A549 (cell line): ENCODE results near the gene HSD17B2. TPM values are rescaled to one million over a fixed set of nuclear protein-coding genes. Genes with fewer than 3 reads are reported as not detected.

Experiments
- ATAC-seq, 2 experiments: fragments of 200-7000 bp in 1 of 2; fragments of >200 bp in 1 of 2; cut with Nextera tagmentation in 1 of 2; cut with Tn5 transposase in 1 of 2; 3 replicates each; pipeline versions ENCODE4 v1.8.0 to v1.9.1; 2018 to 2020; ENCODE audit warnings: mild to moderate bottlenecking in 1 of 2, moderate library complexity in 1 of 2
- CTCF ChIA-PET: fragments of 300-600 bp; sonication (Branson Sonifier 250); formaldehyde crosslinking; extraction: SDS; loops from one replicate; lab custom pipeline; 2021; ENCODE audit warnings: antibody characterized with exemption, inconsistent platforms; lab: Yijun Ruan, JAX
- POLR2A ChIA-PET: fragments of 350-600 bp; formaldehyde crosslinking; extraction: SDS; loops from one replicate; lab custom pipeline; 2021; ENCODE audit warnings: antibody characterized with exemption, inconsistent platforms; lab: Yijun Ruan, JAX
- DNase-seq, 2 experiments: peaks; one replicate each; pipeline versions ENCODE4 v3.0.0 to v3.0.0-alpha.2; 2011 to 2016; ENCODE audit warnings: low read depth in 1 of 2, low spot score in 1 of 2
- FAIRE-seq: peaks from 2 replicates; lab custom pipeline; 2011; peaks lifted over from hg19 to GRCh38; lab: Jason Lieb, UNC
- H3K27ac ChIP-seq, 2 experiments: fragments of >200 bp; sonication (Bioruptor Twin); formaldehyde crosslinking; 3 replicates each; pipeline ENCODE4 v1.5.1; 2016 to 2017
- H3K4me1 ChIP-seq: fragments of >200 bp; sonication (Bioruptor Twin); formaldehyde crosslinking; 3 replicates; pipeline ENCODE4 v1.6.1; 2016
- H3K4me2 ChIP-seq: fragments of >200 bp; sonication (Bioruptor Twin); formaldehyde crosslinking; 3 replicates; pipeline ENCODE4 v1.6.1; 2016
- H3K4me3 ChIP-seq: fragments of >200 bp; sonication (Bioruptor Twin); formaldehyde crosslinking; 3 replicates; pipeline ENCODE4 v1.5.1; 2016
- H3K9me3 ChIP-seq: fragments of >200 bp; sonication (Bioruptor Twin); formaldehyde crosslinking; 3 replicates; pipeline ENCODE4 v1.6.1; 2016
- ATOH8 ChIP-seq: fragments of 250-450 bp; sonication (Bioruptor Pico); IDR thresholded peaks from 2 replicates; pipeline ENCODE4 v1.5.0; 2020; ENCODE audit warnings: low read depth, mild to moderate bottlenecking, moderate library complexity
- CBX2 ChIP-seq: fragments of 200-600 bp; sonication (generic); IDR thresholded peaks from 2 replicates; pipeline ENCODE4 v1.6.1; 2016; ENCODE audit warnings: low read depth, mild to moderate bottlenecking, borderline replicate concordance
- CTCF ChIP-seq: fragments of >200 bp; sonication (Bioruptor Twin); formaldehyde crosslinking; IDR thresholded peaks from 3 replicates; pipeline ENCODE4 v1.5.1; 2016
- E2F6 ChIP-seq: IDR thresholded peaks from 2 replicates; pipeline ENCODE4 v1.6.1; 2012; ENCODE audit warnings: low read depth, borderline replicate concordance
- EP300 ChIP-seq, 2 experiments: fragments of >200 bp; sonication (Bioruptor Twin); formaldehyde crosslinking; IDR thresholded peaks; 2 replicates in 1 of 2; 3 replicates in 1 of 2; pipeline ENCODE4 v1.6.1; 2016 to 2017
- FOSB ChIP-seq: fragments of 250-450 bp; sonication (Bioruptor Pico); IDR thresholded peaks from 2 replicates; pipeline ENCODE4 v1.5.0; 2020; ENCODE audit warnings: mild to moderate bottlenecking, moderate library complexity
- HEYL ChIP-seq: fragments of 250-450 bp; sonication (Bioruptor Pico); IDR thresholded peaks from 2 replicates; pipeline ENCODE4 v1.8.0; 2021; ENCODE audit warnings: mild to moderate bottlenecking, moderate library complexity
- HOXB13 ChIP-seq: fragments of 250-450 bp; sonication (Bioruptor Pico); IDR thresholded peaks from 2 replicates; pipeline ENCODE4 v1.5.0; 2020; ENCODE audit warnings: low read depth, mild to moderate bottlenecking, moderate library complexity
- KDM1A ChIP-seq: fragments of 200-600 bp; sonication (generic); IDR thresholded peaks from 2 replicates; pipeline ENCODE4 v1.6.1; 2016; ENCODE audit warnings: low read depth, mild to moderate bottlenecking
- MYC ChIP-seq: IDR thresholded peaks from 2 replicates; pipeline ENCODE4 v1.6.1; 2012; ENCODE audit warnings: mild to moderate bottlenecking, inconsistent platforms, low read length, improper control_type of control experiment, borderline replicate concordance
- PHF8 ChIP-seq: fragments of 200-600 bp; sonication (generic); IDR thresholded peaks from 2 replicates; pipeline ENCODE4 v1.6.1; 2016; ENCODE audit warnings: low read depth, mild to moderate bottlenecking, antibody characterized with exemption, moderate library complexity, borderline replicate concordance
- RAD21 ChIP-seq, 2 experiments: fragments of >200 bp in 1 of 2; sonication (Bioruptor Twin) in 1 of 2; formaldehyde crosslinking in 1 of 2; IDR thresholded peaks in 1 of 2; conservative IDR thresholded peaks in 1 of 2; 2 replicates in 1 of 2; 3 replicates in 1 of 2; pipeline ENCODE4 v1.6.1; 2012 to 2018; ENCODE audit warnings: inconsistent platforms in 1 of 2
- REST ChIP-seq: fragments of 200-600 bp; sonication (generic); IDR thresholded peaks from 2 replicates; pipeline ENCODE4 v1.6.1; 2016; ENCODE audit warnings: antibody characterized with exemption, mild to moderate bottlenecking, moderate library complexity
- RNF2 ChIP-seq: fragments of 200-600 bp; sonication (generic); IDR thresholded peaks from 2 replicates; pipeline ENCODE4 v1.6.1; 2016; ENCODE audit warnings: low read depth, mild to moderate bottlenecking, antibody characterized with exemption, moderate library complexity, borderline replicate concordance
- SMC3 ChIP-seq: fragments of >200 bp; sonication (Bioruptor Twin); formaldehyde crosslinking; IDR thresholded peaks from 3 replicates; pipeline ENCODE4 v1.6.1; 2018; ENCODE audit warnings: inconsistent platforms
- TP53 ChIP-seq: fragments of 250-450 bp; sonication (Bioruptor Pico); IDR thresholded peaks from 2 replicates; pipeline ENCODE4 v1.5.0; 2021; ENCODE audit warnings: mild to moderate bottlenecking, moderate library complexity
- USF2 ChIP-seq: fragments of 450-650 bp; IDR thresholded peaks from 2 replicates; pipeline ENCODE4 v1.6.1; 2014; ENCODE audit warnings: antibody characterized with exemption
- ZC3H11A ChIP-seq: fragments of 450-650 bp; IDR thresholded peaks from 2 replicates; pipeline ENCODE4 v1.6.1; 2014; ENCODE audit warnings: antibody characterized with exemption, mild to moderate bottlenecking
- ZNF302 ChIP-seq: fragments of 250-450 bp; sonication (Bioruptor Pico); IDR thresholded peaks from 2 replicates; pipeline ENCODE4 v1.9.0; 2021; ENCODE audit warnings: inconsistent platforms, mild to moderate bottlenecking, moderate library complexity
- WGBS: methylation state at CpG from one replicate; pipeline ENCODE4 v1.1.6; 2017; ENCODE audit errors: missing lambda C conversion rate; 5-methylcytosine and 5-hydroxymethylcytosine counted together
- polyA plus RNA-seq, 4 experiments: library from polyadenylated mRNA; depleted of rRNA in 3 of 4; stranded (reverse); fragments of >200 nt; fragmentation: RNase III in 1 of 4; extraction: RNeasy Plus Mini Kit Qiagen cat#74134 plus additional on column Dnase treatment in 1 of 4; gene quantifications; 2 replicates in 3 of 4; 3 replicates in 1 of 4; pipeline ENCODE4 v1.2.3, GENCODE V29; 2011 to 2017

The HSD17B2 gene
- polyA plus RNA-seq, 2 of the 4 experiments (the other 2 are of a cell fraction): 0.03 TPM; not detected in 1

- FAIRE-seq (no peak), DNase-seq (no peak), ATAC-seq (no peak)
- ChIA-PET CTCF (no interaction called here), POLR2A (no interaction called here)
- WGBS: 44% methylated on average over 7 of the region's 7 CpGs
- H3K27ac ChIP-seq: no peak overlapping the region
- no peaks in the 10 kb centered on the region for H3K4me1 ChIP-seq
- TF ChIP-seq ATOH8 (no peak), EP300 (IDR thresholded peaks at IDR 0.05) (no peak), TP53 (no peak), PHF8 (no peak), ZC3H11A (no peak), KDM1A (no peak), E2F6 (no peak)
- no peaks in the 10 kb centered on the region for H3K9me3 ChIP-seq
- H3K4me2 ChIP-seq: no peak overlapping the region
- no peak overlapping the region for H3K4me3 ChIP-seq
Measured at GRCh38 chr16:82027629-82028064, 7.4 kb upstream of the HSD17B2 start.

- POLR2A ChIA-PET: no interaction called here
- DNase-seq (peak; percentile 50 to 64), FAIRE-seq (no peak)
- TF ChIP-seq USF2 (no peak), RAD21 (conservative IDR thresholded peaks at IDR 0.05 in 1 of 2, IDR thresholded peaks at IDR 0.05 in 1 of 2) (peak; percentile 56 to 62), MYC (no peak), CBX2 (no peak), CTCF (peak; percentile 42), KDM1A (no peak), ZNF302 (no peak), SMC3 (peak; percentile 39; the same call in 1 of the 3 replicates), HOXB13 (no peak), HEYL (CRISPR knock-in tag) (no peak), FOSB (no peak)
- TF ChIP-seq, all 56 proteins: peak for 3
- no peaks in the 10 kb centered on the region for H3K9me3 ChIP-seq
- 38% methylated on average over 13 of the region's 13 CpGs for whole genome bisulfite sequencing
- peak in 1 of 2 experiments; percentile 69; a peak in 3 of 6 replicates for ATAC-seq
- no peak overlapping the region for H3K4me3 ChIP-seq
- H3K4me2 ChIP-seq: no peak overlapping the region
- peaks cover 11% of the 10 kb centered on the region for H3K4me1 ChIP-seq
- H3K27ac ChIP-seq: no peak overlapping the region
- CTCF ChIA-PET: interaction anchor here (1.1 to 2.0 kb wide), 4 partner anchors 15 to 199 kb away, joined by 3 to 8 read pairs (median 5); no protein-coding TSS in a partner anchor
Measured at GRCh38 chr16:82031116-82032084, 3.7 kb upstream of the HSD17B2 start.

GRCh38 chr16:82033006-82033405 lies 2.0 kb upstream of the HSD17B2 start:
- DNase-seq (no peak), FAIRE-seq (no peak), ATAC-seq (no peak)
- WGBS: 73% methylated on average over 4 of the region's 6 CpGs
- TF ChIP-seq RNF2 (no peak), REST (no peak)
- CTCF ChIA-PET: interaction anchor here (1.0 to 1.5 kb wide), 4 partner anchors 12 to 130 kb away, joined by 3 to 4 read pairs (median 3); no protein-coding TSS in a partner anchor
- peaks cover 11% of the 10 kb centered on the region for H3K4me1 ChIP-seq
- no peaks in the 10 kb centered on the region for H3K9me3 ChIP-seq
- no peak overlapping the region for H3K4me2 ChIP-seq
- POLR2A ChIA-PET: no interaction called here
- no peak overlapping the region for H3K27ac ChIP-seq
- no peak overlapping the region for H3K4me3 ChIP-seq
